T-helper 17 cell (primary cell): ENCODE results near the gene AWAT2. TPM values are rescaled to one million over a fixed set of nuclear protein-coding genes. Genes with fewer than 3 reads are reported as not detected.

Experiments used
- ATAC-seq: fragments of 150-1000 bp; cut with Tn5 transposase; 2 replicates; pipeline ENCODE4 v1.10.0; 2021; ENCODE audit warnings: mild to moderate bottlenecking, moderate library complexity
- DNase-seq, 3 donors: peaks; one replicate each; pipeline versions ENCODE4 v3.0.0 to v3.0.0-alpha.2; 2020 to 2021
- H3K9me3 ChIP-seq: one replicate; pipeline ENCODE4 v1.7.0; 2013; ENCODE audit warnings: low read length, mild to moderate bottlenecking; ENCODE audit not compliant: control insufficient read depth, poor library complexity, severe bottlenecking
- H3K27ac Mint-ChIP-seq: one replicate; pipeline ENCODE4 v1.8.0; 2022; ENCODE audit warnings: mild to moderate bottlenecking, moderate library complexity, mixed read lengths
- H3K27me3 Mint-ChIP-seq: one replicate; pipeline ENCODE4 v1.8.0; 2022; ENCODE audit warnings: mixed read lengths
- H3K36me3 Mint-ChIP-seq: one replicate; pipeline ENCODE4 v1.8.0; 2022; ENCODE audit warnings: low read depth, mixed read lengths
- H3K4me1 Mint-ChIP-seq: one replicate; pipeline ENCODE4 v1.8.0; 2022; ENCODE audit warnings: mild to moderate bottlenecking, mixed read lengths
- H3K4me3 Mint-ChIP-seq: one replicate; pipeline ENCODE4 v1.8.0; 2022; ENCODE audit warnings: mild to moderate bottlenecking, moderate library complexity, mixed read lengths
- total RNA-seq, 4 donors: library from RNA in 2 of 4; stranded (reverse) in 2 of 4; gene quantifications; one replicate each; pipeline ENCODE4 v1.2.3 and lab custom pipeline; 2022 to 2026

Gene AWAT2
- total RNA-seq, 2 donors from 2014 or later: not detected

GRCh38 chrX:70054391-70054790 is 4.7 kb upstream of the AWAT2 start:
- no peak overlapping the region for H3K27ac Mint-ChIP-seq
- no peak for ATAC-seq
- H3K27me3 Mint-ChIP-seq: no peaks in the 10 kb centered on the region

DNA sequence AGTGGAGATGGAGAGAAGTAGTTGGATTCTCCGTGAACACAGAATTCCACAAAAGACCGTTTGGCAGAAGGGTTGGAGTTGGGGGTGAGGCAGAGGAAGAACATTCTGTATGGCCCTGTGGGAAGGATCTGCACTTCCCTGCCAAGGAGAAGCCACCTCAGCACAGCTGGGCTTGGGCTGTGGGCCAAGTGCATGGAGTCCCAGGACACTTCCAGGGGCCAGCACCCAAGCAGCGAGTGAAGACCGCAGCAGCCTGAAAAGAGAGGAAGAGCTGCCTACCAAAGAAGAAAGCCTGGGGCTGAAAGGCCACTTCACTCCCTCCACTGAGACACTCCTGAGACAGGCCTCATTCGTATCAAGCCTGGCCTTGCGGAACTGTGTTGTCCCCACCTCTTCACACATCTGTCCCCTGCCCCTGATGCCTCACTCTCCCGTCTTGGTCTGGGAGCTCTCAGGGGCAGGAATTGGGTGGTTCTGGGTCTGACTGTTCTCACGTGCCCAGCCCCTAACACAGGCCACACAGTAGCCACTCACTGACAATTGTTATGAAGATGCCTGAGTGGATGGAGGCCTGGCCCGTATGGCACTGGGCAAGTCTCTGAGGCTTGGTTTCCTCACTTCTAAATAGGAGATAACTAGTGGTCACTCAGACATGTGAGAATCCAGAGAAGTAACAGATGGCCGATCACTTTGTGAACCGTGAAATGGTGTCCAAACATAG is 3.3 kb upstream of the AWAT2 start:
- no peaks in the 10 kb centered on the region for H3K9me3 ChIP-seq
- peaks cover 5% of the 10 kb centered on the region for H3K27me3 Mint-ChIP-seq
- H3K4me3 Mint-ChIP-seq: no peak overlapping the region
- H3K4me1 Mint-ChIP-seq: no peaks in the 10 kb centered on the region
- H3K27ac Mint-ChIP-seq: no peak overlapping the region
- ATAC-seq: no peak
- no peak for DNase-seq
- H3K36me3 Mint-ChIP-seq: peaks cover 3% of the 10 kb centered on the region

More at GRCh38 chrX:70054391-70054790, 4.7 kb upstream of the AWAT2 start:
- Mint-ChIP-seq H3K4me3 (no peak overlapping the region), H3K4me1 (no peaks in the 10 kb centered on the region), H3K36me3 (peaks cover 3% of the 10 kb centered on the region)
- H3K9me3 ChIP-seq: no peaks in the 10 kb centered on the region
- no peak for DNase-seq

- ATAC-seq: no peak
- peaks cover 3% of the 10 kb centered on the region for H3K36me3 Mint-ChIP-seq
- no peak overlapping the region for H3K27ac Mint-ChIP-seq
- peaks cover 5% of the 10 kb centered on the region for H3K27me3 Mint-ChIP-seq
- no peaks in the 10 kb centered on the region for H3K9me3 ChIP-seq
- DNase-seq: no peak
- no peaks in the 10 kb centered on the region for H3K4me1 Mint-ChIP-seq
- no peak overlapping the region for H3K4me3 Mint-ChIP-seq
These were observed 332 bp downstream of the AWAT2 start for GRCh38 chrX:70049406-70049805.

DNA sequence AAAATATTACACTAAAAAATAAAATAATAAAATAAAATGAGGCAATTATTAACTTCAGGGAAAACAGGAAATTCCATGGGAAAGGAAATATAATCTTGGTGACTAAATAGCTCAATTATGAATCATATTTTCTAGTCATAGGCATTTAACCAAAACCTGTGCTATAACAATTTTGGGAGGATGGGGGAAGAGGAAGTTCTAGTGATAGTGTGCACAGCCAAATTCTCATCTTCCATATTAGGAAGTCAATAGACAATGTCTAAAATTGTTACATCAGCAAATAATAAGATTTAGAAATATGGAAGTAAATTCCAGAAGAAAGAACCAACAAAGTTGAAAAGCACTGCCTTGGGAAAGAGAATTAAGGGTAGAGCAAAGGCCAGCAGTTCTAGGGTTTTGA is 2.8 kb downstream of the AWAT2 start:
- ATAC-seq (no peak), DNase-seq (no peak)
- no peaks in the 10 kb centered on the region for H3K4me1 Mint-ChIP-seq

GRCh38 chrX:70044541-70045245 is 5.0 kb downstream of the AWAT2 start:
- no peaks in the 10 kb centered on the region for H3K9me3 ChIP-seq
- no peak for ATAC-seq
- Mint-ChIP-seq H3K27ac (no peak overlapping the region), H3K27me3 (peaks cover 5% of the 10 kb centered on the region), H3K4me1 (no peaks in the 10 kb centered on the region), H3K36me3 (no peaks in the 10 kb centered on the region), H3K4me3 (no peak overlapping the region)
- DNase-seq: no peak

More for the DNA sequence above, 2.8 kb downstream of the AWAT2 start:
- H3K4me3 Mint-ChIP-seq: no peak overlapping the region
- no peaks in the 10 kb centered on the region for H3K36me3 Mint-ChIP-seq
- peaks cover 5% of the 10 kb centered on the region for H3K27me3 Mint-ChIP-seq
- H3K9me3 ChIP-seq: no peaks in the 10 kb centered on the region
- no peak overlapping the region for H3K27ac Mint-ChIP-seq

DNA sequence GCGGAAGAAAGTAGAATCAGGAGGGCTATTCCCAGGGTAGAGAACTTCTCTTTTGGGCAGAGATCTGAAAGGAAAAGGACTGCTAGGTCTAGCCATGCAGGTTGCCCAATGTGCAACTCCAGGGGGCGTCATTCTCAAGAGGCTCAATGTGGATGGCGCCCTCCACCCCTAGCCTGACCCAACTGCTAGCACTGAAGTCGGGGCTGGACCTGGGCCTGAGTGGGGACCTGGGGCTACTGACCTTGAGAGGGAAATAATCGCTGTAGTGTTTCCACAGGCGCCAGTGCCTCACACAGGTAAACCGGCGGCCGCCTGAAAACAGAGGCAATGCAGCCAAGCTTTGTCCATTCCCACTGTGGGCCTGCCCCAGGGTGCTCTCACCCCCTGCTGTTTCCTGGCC is 6.1 kb downstream of the AWAT2 start:
- peaks cover 4% of the 10 kb centered on the region for H3K27me3 Mint-ChIP-seq
- ATAC-seq (no peak), DNase-seq (no peak)
- H3K4me1 Mint-ChIP-seq: no peaks in the 10 kb centered on the region
- no peak overlapping the region for H3K4me3 Mint-ChIP-seq
- no peak overlapping the region for H3K27ac Mint-ChIP-seq
- no peaks in the 10 kb centered on the region for H3K9me3 ChIP-seq
- H3K36me3 Mint-ChIP-seq: no peaks in the 10 kb centered on the region

DNA sequence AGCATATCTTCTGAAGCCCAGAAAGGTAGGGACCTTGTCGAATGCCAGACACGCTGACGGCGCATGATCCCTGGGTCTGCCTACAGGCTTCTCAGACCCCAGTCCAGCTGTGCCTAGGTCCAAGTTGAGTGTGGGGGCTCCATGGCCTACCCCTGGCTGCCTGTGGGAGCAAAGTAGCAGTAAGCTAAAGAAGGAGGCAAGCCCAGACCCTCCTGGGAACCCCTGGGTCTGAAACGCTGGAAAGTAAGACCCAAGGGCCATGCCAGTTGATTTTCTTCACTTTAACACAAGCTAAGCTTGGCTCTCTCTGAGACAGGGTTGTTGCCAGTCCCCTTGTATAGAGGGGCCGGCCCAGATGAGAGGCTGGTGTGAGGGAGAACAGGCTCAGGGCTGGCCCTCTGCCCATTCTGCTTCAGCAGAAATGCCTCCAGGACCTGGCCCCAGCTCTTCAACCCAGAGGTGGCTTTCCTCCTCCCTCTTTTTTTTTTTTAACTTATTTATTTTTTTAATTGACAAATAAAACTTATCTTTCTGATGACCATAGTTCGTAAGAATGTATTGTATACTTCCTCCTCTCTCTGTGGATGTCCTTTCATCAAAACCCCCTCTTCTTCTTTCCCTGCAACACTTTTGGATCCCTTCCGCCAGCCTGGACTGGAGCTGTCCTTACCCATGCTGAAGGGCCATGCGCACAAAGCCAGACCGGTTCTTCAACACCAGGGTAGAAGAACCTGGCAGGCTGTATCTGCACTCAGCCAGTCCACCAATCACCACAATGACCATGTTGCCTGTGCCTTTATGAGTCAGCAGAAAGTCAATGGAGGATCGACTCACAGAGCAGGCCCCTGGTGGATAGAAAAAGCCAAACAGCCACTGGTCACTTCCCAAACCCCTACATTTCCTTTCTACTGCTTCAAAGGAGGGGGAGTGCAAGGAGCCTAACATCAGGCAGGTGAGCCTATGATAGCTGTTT is 7.1 kb downstream of the AWAT2 start:
- H3K27ac Mint-ChIP-seq: no peak overlapping the region
- H3K27me3 Mint-ChIP-seq: no peaks in the 10 kb centered on the region
- DNase-seq (no peak), ATAC-seq (no peak)
- H3K4me1 Mint-ChIP-seq: no peaks in the 10 kb centered on the region
- no peaks in the 10 kb centered on the region for H3K9me3 ChIP-seq
- H3K4me3 Mint-ChIP-seq: no peak overlapping the region
- no peaks in the 10 kb centered on the region for H3K36me3 Mint-ChIP-seq

DNA sequence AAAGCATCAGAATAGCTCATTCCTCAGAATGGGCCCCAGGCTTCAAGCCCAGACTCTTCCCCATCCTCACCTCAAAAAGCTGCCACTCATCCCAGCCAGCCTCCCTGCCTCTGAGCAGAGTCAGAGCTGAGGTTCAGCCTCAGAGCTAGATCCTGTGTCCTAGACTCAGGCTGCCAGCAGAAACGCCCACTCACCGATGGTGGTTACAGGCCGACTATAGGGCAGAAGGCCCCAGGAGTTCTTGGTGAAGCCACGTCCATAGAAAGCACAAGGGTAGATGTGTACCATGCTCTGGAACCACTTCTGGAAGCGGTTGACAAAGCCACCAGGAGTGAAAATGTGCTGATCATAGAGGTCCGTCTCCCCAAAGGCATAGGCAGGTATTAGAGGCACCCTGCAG is 7.7 kb downstream of the AWAT2 start:
- Mint-ChIP-seq H3K27ac (no peak overlapping the region), H3K36me3 (no peaks in the 10 kb centered on the region), H3K4me1 (no peaks in the 10 kb centered on the region), H3K4me3 (no peak overlapping the region), H3K27me3 (no peaks in the 10 kb centered on the region)
- no peaks in the 10 kb centered on the region for H3K9me3 ChIP-seq
- DNase-seq (no peak), ATAC-seq (no peak)

- no peaks in the 10 kb centered on the region for H3K9me3 ChIP-seq
- Mint-ChIP-seq H3K27ac (no peak overlapping the region), H3K4me1 (no peaks in the 10 kb centered on the region), H3K36me3 (no peaks in the 10 kb centered on the region), H3K27me3 (no peaks in the 10 kb centered on the region), H3K4me3 (no peak overlapping the region)
- DNase-seq: no peak
- no peak for ATAC-seq
These were observed 10.0 kb downstream of the AWAT2 start for GRCh38 chrX:70039758-70040157.

GRCh38 chrX:70038951-70039350 is 10.8 kb downstream of the AWAT2 start:
- H3K27ac Mint-ChIP-seq: no peak overlapping the region
- ATAC-seq (no peak), DNase-seq (no peak)
- peaks cover 1% of the 10 kb centered on the region for H3K4me1 Mint-ChIP-seq
- no peaks in the 10 kb centered on the region for H3K27me3 Mint-ChIP-seq
- no peaks in the 10 kb centered on the region for H3K9me3 ChIP-seq
- no peak overlapping the region for H3K4me3 Mint-ChIP-seq
- H3K36me3 Mint-ChIP-seq: no peaks in the 10 kb centered on the region

- H3K27me3 Mint-ChIP-seq: no peaks in the 10 kb centered on the region
- ATAC-seq (no peak), DNase-seq (no peak)
- no peak overlapping the region for H3K27ac Mint-ChIP-seq
- no peak overlapping the region for H3K4me3 Mint-ChIP-seq
- H3K4me1 Mint-ChIP-seq: peaks cover 3% of the 10 kb centered on the region
- no peaks in the 10 kb centered on the region for H3K36me3 Mint-ChIP-seq
- no peaks in the 10 kb centered on the region for H3K9me3 ChIP-seq
These were observed 11.2 kb downstream of the AWAT2 start for GRCh38 chrX:70038515-70038914.

DNA sequence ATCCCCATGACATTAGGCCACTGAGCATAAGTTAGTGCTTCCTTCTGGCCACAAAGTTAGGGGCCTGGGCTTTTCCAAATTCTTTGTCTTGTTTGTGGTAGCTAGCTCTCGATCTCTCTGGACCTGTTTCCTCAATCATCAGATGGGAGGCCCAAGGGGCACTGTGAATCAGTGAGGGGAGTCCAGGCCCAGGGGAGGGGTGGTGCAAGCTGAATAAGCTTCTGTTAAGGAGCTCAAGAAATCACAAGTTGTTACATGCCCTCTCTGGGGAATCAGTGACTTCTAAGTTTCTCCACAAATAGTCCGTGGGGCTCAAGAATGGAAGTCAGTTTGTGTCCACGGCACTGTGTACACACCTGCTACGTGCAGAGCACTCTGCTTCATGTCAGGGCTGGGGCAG is 15.1 kb downstream of the AWAT2 start:
- no peak for ATAC-seq
- H3K36me3 Mint-ChIP-seq: no peaks in the 10 kb centered on the region

More for the DNA sequence above, 15.1 kb downstream of the AWAT2 start:
- H3K4me3 Mint-ChIP-seq: no peak overlapping the region
- peaks cover 10% of the 10 kb centered on the region for H3K4me1 Mint-ChIP-seq
- no peak for DNase-seq
- H3K9me3 ChIP-seq: no peaks in the 10 kb centered on the region
- H3K27me3 Mint-ChIP-seq: no peaks in the 10 kb centered on the region
- no peak overlapping the region for H3K27ac Mint-ChIP-seq
